Smooth muscle cell (in vitro differentiated cells): ENCODE measurements around the gene HTR2A. TPM values are rescaled to one million over a fixed set of nuclear protein-coding genes. Genes with fewer than 3 reads are reported as not detected.

Source experiments
- DNase-seq: peaks from one replicate; lab custom pipeline; 2025; ENCODE audit not compliant: unreplicated experiment; lab: John Stamatoyannopoulos, UW
- H2AFZ ChIP-seq: fragments of 200-600 bp; sonication (generic); 2 replicates; pipeline ENCODE4 v1.6.0; 2016; ENCODE audit warnings: antibody characterized with exemption, low read depth, mild to moderate bottlenecking
- H3F3A ChIP-seq: fragments of 200-600 bp; sonication (generic); 2 replicates; pipeline ENCODE4 v1.6.0; 2017; ENCODE audit warnings: antibody characterized with exemption, low read depth
- H3K27ac ChIP-seq: fragments of 200-600 bp; sonication (generic); 2 replicates; pipeline ENCODE4 v1.5.1; 2016; ENCODE audit warnings: low read depth, mild to moderate bottlenecking
- H3K27me3 ChIP-seq: fragments of 200-600 bp; sonication (generic); 2 replicates; pipeline ENCODE4 v1.6.1; 2016; ENCODE audit warnings: low read depth, mild to moderate bottlenecking
- H3K36me3 ChIP-seq: fragments of 200-600 bp; sonication (generic); 2 replicates; pipeline ENCODE4 v1.5.1; 2016; ENCODE audit warnings: low read depth
- H3K4me1 ChIP-seq: fragments of 200-600 bp; sonication (generic); 2 replicates; pipeline ENCODE4 v1.5.1; 2016; ENCODE audit warnings: low read depth
- H3K4me2 ChIP-seq: fragments of 200-600 bp; sonication (generic); 2 replicates; pipeline ENCODE4 v1.6.0; 2016; ENCODE audit warnings: mild to moderate bottlenecking
- H3K4me3 ChIP-seq: fragments of 200-600 bp; sonication (generic); 2 replicates; pipeline ENCODE4 v1.5.1; 2016; ENCODE audit warnings: mild to moderate bottlenecking
- H3K79me2 ChIP-seq: fragments of 200-600 bp; sonication (generic); 2 replicates; pipeline ENCODE4 v1.6.0; 2016; ENCODE audit warnings: low read depth, mild to moderate bottlenecking
- H3K9ac ChIP-seq: fragments of 200-600 bp; sonication (generic); 2 replicates; pipeline ENCODE4 v1.6.0; 2016; ENCODE audit warnings: low read depth
- H3K9me3 ChIP-seq: fragments of 200-600 bp; sonication (generic); replicated peaks from 2 replicates; pipeline ENCODE4 v1.5.1; 2016; ENCODE audit warnings: low read depth
- H4K20me1 ChIP-seq: fragments of 200-600 bp; sonication (generic); 2 replicates; pipeline ENCODE4 v1.6.0; 2016; ENCODE audit warnings: low read depth
- WGBS: methylation state at CpG from one replicate; pipeline ENCODE4 v1.1.7; 2016; ENCODE audit warnings: low lambda C conversion rate; 5-methylcytosine and 5-hydroxymethylcytosine counted together
- polyA plus RNA-seq: library from polyadenylated mRNA; unstranded; fragments of >200 nt; fragmentation: Nextera tagmentation; extraction: Ambion mirVana; gene quantifications from 2 replicates; pipeline ENCODE4 v1.2.1, GENCODE V29; 2016
- total RNA-seq: library from RNA; depleted of rRNA; stranded (reverse); fragments of >200 nt; gene quantifications from 2 replicates; pipeline ENCODE4 v1.2.3, GENCODE V29; 2014
- TF ChIP-seq, protein P1 (sequence below): fragments of 200-600 bp; sonication (generic); IDR thresholded peaks from 2 replicates; pipeline ENCODE4 v1.5.1; 2017; ENCODE audit warnings: borderline replicate concordance, mild to moderate bottlenecking, antibody characterized with exemption; ENCODE audit not compliant: insufficient read depth, poor library complexity, severe bottlenecking

The HTR2A gene
- total and polyA plus RNA-seq, 2 experiments from 2014 or later: 2.8 to 2.9 TPM

DNA sequence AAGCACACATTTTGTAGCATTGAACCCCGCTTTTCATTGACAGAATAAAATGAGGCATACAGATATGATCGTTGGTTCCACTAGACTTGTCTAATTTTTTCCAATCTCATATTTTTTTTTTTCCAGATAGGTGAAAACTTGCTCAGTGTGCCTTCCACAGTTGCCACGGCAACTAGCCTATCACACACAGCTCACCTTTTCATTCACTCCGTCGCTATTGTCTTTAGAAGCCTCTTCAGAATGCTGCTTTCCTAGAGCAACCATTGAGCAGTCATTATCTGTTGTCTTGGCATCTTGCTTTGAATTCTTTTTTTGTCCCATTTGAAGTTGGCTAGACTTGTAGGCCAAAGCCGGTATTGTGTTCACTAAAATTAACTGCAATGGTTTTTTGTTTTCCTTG is 62.2 kb downstream of the HTR2A start:
- Histone ChIP-seq H3K9me3 (no peaks in the 10 kb centered on the region), H3F3A (no peaks in the 10 kb centered on the region), H3K4me1 (no peaks in the 10 kb centered on the region), H3K4me2 (no peak overlapping the region), H3K9ac (no peak overlapping the region), H3K4me3 (no peak overlapping the region), H2AFZ (no peak overlapping the region), H3K27ac (no peak overlapping the region), H3K36me3 (no peaks in the 10 kb centered on the region), H4K20me1 (no peaks in the 10 kb centered on the region), H3K79me2 (no peaks in the 10 kb centered on the region), H3K27me3 (no peaks in the 10 kb centered on the region)
- TF ChIP-seq, protein P1, sequence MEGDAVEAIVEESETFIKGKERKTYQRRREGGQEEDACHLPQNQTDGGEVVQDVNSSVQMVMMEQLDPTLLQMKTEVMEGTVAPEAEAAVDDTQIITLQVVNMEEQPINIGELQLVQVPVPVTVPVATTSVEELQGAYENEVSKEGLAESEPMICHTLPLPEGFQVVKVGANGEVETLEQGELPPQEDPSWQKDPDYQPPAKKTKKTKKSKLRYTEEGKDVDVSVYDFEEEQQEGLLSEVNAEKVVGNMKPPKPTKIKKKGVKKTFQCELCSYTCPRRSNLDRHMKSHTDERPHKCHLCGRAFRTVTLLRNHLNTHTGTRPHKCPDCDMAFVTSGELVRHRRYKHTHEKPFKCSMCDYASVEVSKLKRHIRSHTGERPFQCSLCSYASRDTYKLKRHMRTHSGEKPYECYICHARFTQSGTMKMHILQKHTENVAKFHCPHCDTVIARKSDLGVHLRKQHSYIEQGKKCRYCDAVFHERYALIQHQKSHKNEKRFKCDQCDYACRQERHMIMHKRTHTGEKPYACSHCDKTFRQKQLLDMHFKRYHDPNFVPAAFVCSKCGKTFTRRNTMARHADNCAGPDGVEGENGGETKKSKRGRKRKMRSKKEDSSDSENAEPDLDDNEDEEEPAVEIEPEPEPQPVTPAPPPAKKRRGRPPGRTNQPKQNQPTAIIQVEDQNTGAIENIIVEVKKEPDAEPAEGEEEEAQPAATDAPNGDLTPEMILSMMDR: no peak
- WGBS: 96% methylated on average over 6 of the region's 6 CpGs
- no peak for DNase-seq

GRCh38 chr13:46831588-46832194 is 65.2 kb downstream of the HTR2A start:
- TF ChIP-seq, protein P1: peak; percentile 95
- Histone ChIP-seq H3K4me3 (no peak overlapping the region), H3F3A (no peaks in the 10 kb centered on the region), H3K36me3 (no peaks in the 10 kb centered on the region), H3K4me1 (no peaks in the 10 kb centered on the region), H3K9me3 (no peaks in the 10 kb centered on the region), H4K20me1 (no peaks in the 10 kb centered on the region), H3K27ac (no peak overlapping the region), H3K79me2 (no peaks in the 10 kb centered on the region), H3K9ac (no peak overlapping the region), H2AFZ (no peak overlapping the region), H3K4me2 (no peak overlapping the region), H3K27me3 (no peaks in the 10 kb centered on the region)
- DNase-seq: no peak
- WGBS: 6% methylated on average over 5 of the region's 5 CpGs

GRCh38 chr13:46830405-46831005 is 66.3 kb downstream of the HTR2A start:
- H3K4me3 ChIP-seq: no peak overlapping the region
- DNase-seq: no peak
- H3F3A ChIP-seq: no peaks in the 10 kb centered on the region
- H3K9ac ChIP-seq: no peak overlapping the region
- no peaks in the 10 kb centered on the region for H3K9me3 ChIP-seq
- no peak overlapping the region for H3K27ac ChIP-seq
- H3K79me2 ChIP-seq: no peaks in the 10 kb centered on the region
- H3K27me3 ChIP-seq: no peaks in the 10 kb centered on the region
- no peaks in the 10 kb centered on the region for H4K20me1 ChIP-seq
- no peak overlapping the region for H3K4me2 ChIP-seq
- H3K36me3 ChIP-seq: no peaks in the 10 kb centered on the region
- no peaks in the 10 kb centered on the region for H3K4me1 ChIP-seq
- no peak overlapping the region for H2AFZ ChIP-seq
- TF ChIP-seq, protein P1: no peak

GRCh38 chr13:46822551-46822950 is 74.3 kb downstream of the HTR2A start:
- Histone ChIP-seq H3K27me3 (no peaks in the 10 kb centered on the region), H3K4me2 (peak overlapping the region; percentile 25), H3K27ac (peak overlapping the region; percentile 40), H3K9me3 (no peaks in the 10 kb centered on the region), H2AFZ (peak overlapping the region; percentile 43), H3F3A (no peaks in the 10 kb centered on the region), H3K4me3 (no peak overlapping the region), H3K36me3 (no peaks in the 10 kb centered on the region), H3K79me2 (no peaks in the 10 kb centered on the region), H3K4me1 (no peaks in the 10 kb centered on the region), H3K9ac (no peak overlapping the region), H4K20me1 (no peaks in the 10 kb centered on the region)
- TF ChIP-seq, protein P1: no peak
- no peak for DNase-seq
- 21% methylated on average over 2 of the region's 2 CpGs for WGBS
